Measurements from ENCODE around the gene EIF4E2. TPM values are rescaled to one million over a fixed set of nuclear protein-coding genes. Genes with fewer than 3 reads are reported as not detected.

EIF4E2 gene
- total and polyA plus RNA-seq, 2 experiments from 2014 or later: 53.2 to 85.5 TPM

DNA sequence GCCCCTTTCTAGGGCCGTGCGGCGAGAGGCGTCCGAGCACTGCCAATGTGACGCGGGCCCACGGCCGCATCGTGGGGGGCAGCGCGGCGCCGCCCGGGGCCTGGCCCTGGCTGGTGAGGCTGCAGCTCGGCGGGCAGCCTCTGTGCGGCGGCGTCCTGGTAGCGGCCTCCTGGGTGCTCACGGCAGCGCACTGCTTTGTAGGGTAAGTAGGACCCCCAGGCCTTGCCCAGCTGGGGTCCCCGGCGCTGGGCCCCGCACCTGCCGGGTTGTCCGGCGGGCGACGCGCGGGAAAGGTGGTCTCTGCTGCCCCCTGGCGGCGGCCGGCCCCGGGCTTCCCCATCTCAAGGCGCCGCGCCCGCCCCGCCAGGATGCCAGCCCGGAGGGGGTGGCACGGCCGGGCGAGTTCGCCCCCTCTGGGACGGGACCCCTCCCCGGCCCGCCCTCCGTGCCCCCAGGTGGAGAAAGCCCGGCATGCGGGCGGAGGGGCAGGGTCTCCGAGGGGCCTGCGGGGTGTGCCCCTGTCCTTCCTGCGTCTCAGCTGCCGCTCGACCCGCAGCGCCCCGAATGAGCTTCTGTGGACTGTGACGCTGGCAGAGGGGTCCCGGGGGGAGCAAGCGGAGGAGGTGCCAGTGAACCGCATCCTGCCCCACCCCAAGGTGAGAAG is 28.4 kb upstream of the EIF4E2 start:
- DNase-seq (ENCODE audit: low read depth in 1 of 2, low spot score in 1 of 2): peak; percentile 29 to 68
- Histone ChIP-seq H3K27me3 (peaks cover 61% of the 10 kb centered on the region), H3K4me1 (ENCODE audit: low read depth) (peaks cover 2% of the 10 kb centered on the region), H3K9me3 (ENCODE audit: low read depth) (no peaks in the 10 kb centered on the region), H3K4me3 (peak overlapping the region; percentile 5), H3K27ac (no peak overlapping the region), H3K36me3 (no peaks in the 10 kb centered on the region)
- TF ChIP-seq CTCF (IDR thresholded peaks at IDR 0.05; ENCODE audit: low read depth, low read length): peak; percentile 65

DNA sequence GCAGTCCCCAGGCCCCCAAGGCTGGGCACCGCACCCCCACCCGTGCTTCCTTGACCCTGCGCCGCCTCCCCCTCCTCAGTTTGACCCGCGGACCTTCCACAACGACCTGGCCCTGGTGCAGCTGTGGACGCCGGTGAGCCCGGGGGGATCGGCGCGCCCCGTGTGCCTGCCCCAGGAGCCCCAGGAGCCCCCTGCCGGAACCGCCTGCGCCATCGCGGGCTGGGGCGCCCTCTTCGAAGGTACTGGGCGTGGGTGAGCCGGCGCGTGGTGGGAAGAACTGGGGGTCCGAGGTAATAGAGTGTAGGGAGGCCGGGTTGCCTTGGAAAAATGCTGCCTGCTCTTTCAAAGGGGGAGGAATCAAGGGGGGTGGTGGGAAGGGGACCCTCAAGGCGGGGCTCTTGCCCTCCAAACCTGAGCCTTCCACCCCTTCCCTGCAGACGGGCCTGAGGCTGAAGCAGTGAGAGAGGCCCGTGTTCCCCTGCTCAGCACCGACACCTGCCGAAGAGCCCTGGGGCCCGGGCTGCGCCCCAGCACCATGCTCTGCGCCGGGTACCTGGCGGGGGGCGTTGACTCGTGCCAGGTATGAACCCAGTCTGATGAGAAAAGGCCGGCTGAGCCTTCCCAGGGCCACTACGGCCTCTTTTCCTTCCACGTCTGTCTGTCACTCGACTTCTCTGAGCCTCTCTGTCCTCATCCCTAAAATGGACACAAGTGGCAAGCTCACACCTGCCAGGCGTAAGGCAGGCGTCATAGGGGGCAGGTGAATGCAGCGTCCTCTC is 27.7 kb upstream of the EIF4E2 start:
- peaks cover 2% of the 10 kb centered on the region for H3K4me1 ChIP-seq (ENCODE audit: low read depth)
- TF ChIP-seq CTCF (IDR thresholded peaks at IDR 0.05; ENCODE audit: low read depth, low read length): no peak

DNA sequence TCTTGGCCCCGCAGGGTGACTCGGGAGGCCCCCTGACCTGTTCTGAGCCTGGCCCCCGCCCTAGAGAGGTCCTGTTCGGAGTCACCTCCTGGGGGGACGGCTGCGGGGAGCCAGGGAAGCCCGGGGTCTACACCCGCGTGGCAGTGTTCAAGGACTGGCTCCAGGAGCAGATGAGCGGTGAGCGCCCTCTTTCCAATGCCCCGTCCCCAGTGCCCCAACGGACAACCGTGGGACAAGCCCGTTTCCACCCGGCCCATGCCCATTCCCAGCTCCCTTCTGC is 27.1 kb upstream of the EIF4E2 start:
- H3K4me1 ChIP-seq (ENCODE audit: low read depth): peaks cover 2% of the 10 kb centered on the region
- no peak for TF ChIP-seq CTCF (IDR thresholded peaks at IDR 0.05; ENCODE audit: low read depth, low read length)
- H3K27me3 ChIP-seq: peaks cover 56% of the 10 kb centered on the region
- H3K4me3 ChIP-seq: peak overlapping the region; percentile 27
- no peaks in the 10 kb centered on the region for H3K36me3 ChIP-seq
- no peaks in the 10 kb centered on the region for H3K9me3 ChIP-seq (ENCODE audit: low read depth)
- no peak for DNase-seq (ENCODE audit: low read depth in 1 of 2, low spot score in 1 of 2)
- H3K27ac ChIP-seq: no peak overlapping the region

More for the DNA sequence above, 27.7 kb upstream of the EIF4E2 start:
- no peak overlapping the region for H3K27ac ChIP-seq
- DNase-seq (ENCODE audit: low read depth in 1 of 2, low spot score in 1 of 2): no peak
- no peaks in the 10 kb centered on the region for H3K36me3 ChIP-seq
- no peak overlapping the region for H3K4me3 ChIP-seq
- no peaks in the 10 kb centered on the region for H3K9me3 ChIP-seq (ENCODE audit: low read depth)
- peaks cover 60% of the 10 kb centered on the region for H3K27me3 ChIP-seq

DNA sequence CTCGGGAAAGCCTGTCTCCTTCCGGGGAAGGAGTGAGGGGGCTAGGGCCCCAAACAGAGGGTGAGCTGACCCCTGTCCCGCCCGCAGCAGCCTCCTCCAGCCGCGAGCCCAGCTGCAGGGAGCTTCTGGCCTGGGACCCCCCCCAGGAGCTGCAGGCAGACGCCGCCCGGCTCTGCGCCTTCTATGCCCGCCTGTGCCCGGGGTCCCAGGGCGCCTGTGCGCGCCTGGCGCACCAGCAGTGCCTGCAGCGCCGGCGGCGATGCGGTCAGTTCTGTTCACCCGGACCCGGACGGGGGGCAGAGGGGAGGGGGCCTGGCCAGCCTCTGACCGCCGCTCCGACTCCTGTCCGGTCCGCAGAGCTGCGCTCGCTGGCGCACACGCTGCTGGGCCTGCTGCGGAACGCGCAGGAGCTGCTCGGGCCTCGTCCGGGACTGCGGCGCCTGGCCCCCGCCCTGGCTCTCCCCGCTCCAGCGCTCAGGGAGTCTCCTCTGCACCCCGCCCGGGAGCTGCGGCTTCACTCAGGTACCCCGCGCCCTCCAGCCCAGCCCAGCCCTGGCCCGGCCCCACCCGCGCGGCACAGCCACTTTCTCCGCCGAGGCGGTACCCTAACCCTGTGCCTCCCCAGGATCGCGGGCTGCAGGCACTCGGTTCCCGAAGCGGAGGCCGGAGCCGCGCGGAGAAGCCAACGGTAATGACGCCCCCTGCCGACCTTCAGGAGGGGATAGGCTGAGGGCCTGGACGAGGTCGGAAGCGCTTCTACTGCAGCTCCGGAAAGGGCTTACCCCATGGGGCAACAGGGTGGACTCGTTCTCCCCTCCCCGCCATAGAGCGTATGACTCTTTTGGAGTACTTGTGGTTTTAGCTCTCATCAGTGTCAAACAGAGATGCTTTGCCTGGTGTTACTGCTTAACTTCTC is 26.5 kb upstream of the EIF4E2 start:
- peak; percentile 44 to 85 for DNase-seq (ENCODE audit: low read depth in 1 of 2, low spot score in 1 of 2)
- Histone ChIP-seq H3K36me3 (no peaks in the 10 kb centered on the region), H3K9me3 (ENCODE audit: low read depth) (no peaks in the 10 kb centered on the region), H3K4me1 (ENCODE audit: low read depth) (peaks cover 2% of the 10 kb centered on the region), H3K27me3 (peaks cover 53% of the 10 kb centered on the region), H3K4me3 (peak overlapping the region; percentile 27), H3K27ac (no peak overlapping the region)
- peak; percentile 36 for TF ChIP-seq CTCF (IDR thresholded peaks at IDR 0.05; ENCODE audit: low read depth, low read length)

- no peaks in the 10 kb centered on the region for H3K9me3 ChIP-seq (ENCODE audit: low read depth)
- no peak overlapping the region for H3K27ac ChIP-seq
- peaks cover 2% of the 10 kb centered on the region for H3K4me1 ChIP-seq (ENCODE audit: low read depth)
- peaks cover 44% of the 10 kb centered on the region for H3K27me3 ChIP-seq
- no peaks in the 10 kb centered on the region for H3K36me3 ChIP-seq
- no peak for TF ChIP-seq CTCF (IDR thresholded peaks at IDR 0.05; ENCODE audit: low read depth, low read length)
- DNase-seq (ENCODE audit: low read depth in 1 of 2, low spot score in 1 of 2): no peak
- no peak overlapping the region for H3K4me3 ChIP-seq
Measured at GRCh38 chr2:232524771-232525170, 25.7 kb upstream of the EIF4E2 start.

Measured in cardiac muscle cell (in vitro differentiated cells and primary cell).